ENCODE measurements around the gene NELFCD.

- TF ChIP-seq FOXM1 (IDR thresholded peaks at IDR 0.05; ENCODE audit: borderline replicate concordance, low read depth): no peak
- TF ChIP-seq EP300 (IDR thresholded peaks at IDR 0.05; ENCODE audit: borderline replicate concordance): no peak
- TF ChIP-seq USF1 (IDR thresholded peaks at IDR 0.05): no peak
- no peak for TF ChIP-seq RAD21 (IDR thresholded peaks at IDR 0.05; ENCODE audit: low read depth)
- TF ChIP-seq NFIC (IDR thresholded peaks at IDR 0.05): no peak
- no peak for TF ChIP-seq TCF12 (IDR thresholded peaks at IDR 0.05; ENCODE audit: low read depth)
- TF ChIP-seq MAX (IDR thresholded peaks at IDR 0.05): no peak
- TF ChIP-seq CREB1 (IDR thresholded peaks at IDR 0.05; ENCODE audit: low read depth): no peak
- no peak for TF ChIP-seq REST (IDR thresholded peaks at IDR 0.05; ENCODE audit: low read depth)
- TF ChIP-seq TAF1 (IDR thresholded peaks at IDR 0.05; ENCODE audit: low read depth): no peak
- no peak for TF ChIP-seq CEBPB (IDR thresholded peaks at IDR 0.05)
- no peak for TF ChIP-seq YY1 (IDR thresholded peaks at IDR 0.05; ENCODE audit: low read depth)
Observed at GRCh38 chr20:59030911-59031563, 50.0 kb downstream of the NELFCD start.
